ENCODE results near the gene ZNF544. TPM values are rescaled to one million over a fixed set of nuclear protein-coding genes. Genes with fewer than 3 reads are reported as not detected.
"Not testable (repeated sequence)": the region's sequence is repeated elsewhere in the genome, so short reads cannot be mapped to it uniquely, and the experiment has no call there.

Gene ZNF544
- total RNA-seq, 1 experiment from 2014 or later = 64.8 TPM

DNA sequence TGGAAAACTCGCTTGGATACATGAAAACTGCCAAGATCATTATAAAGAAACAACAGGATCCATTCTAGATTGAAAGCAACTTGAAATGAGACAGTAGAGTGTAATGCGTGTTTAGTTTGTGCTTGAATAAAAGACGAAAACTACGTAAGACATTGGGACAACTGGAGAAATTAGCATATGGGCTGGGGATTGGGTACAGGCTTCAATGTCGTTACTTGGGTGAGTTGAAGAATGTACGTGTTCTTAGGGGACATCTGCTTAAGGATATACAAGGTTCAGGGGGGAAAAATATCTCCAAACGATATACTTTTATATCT lies 76.0 kb downstream of the ZNF544 start:
- no peak for DNase-seq (ENCODE audit: low spot score)

DNA sequence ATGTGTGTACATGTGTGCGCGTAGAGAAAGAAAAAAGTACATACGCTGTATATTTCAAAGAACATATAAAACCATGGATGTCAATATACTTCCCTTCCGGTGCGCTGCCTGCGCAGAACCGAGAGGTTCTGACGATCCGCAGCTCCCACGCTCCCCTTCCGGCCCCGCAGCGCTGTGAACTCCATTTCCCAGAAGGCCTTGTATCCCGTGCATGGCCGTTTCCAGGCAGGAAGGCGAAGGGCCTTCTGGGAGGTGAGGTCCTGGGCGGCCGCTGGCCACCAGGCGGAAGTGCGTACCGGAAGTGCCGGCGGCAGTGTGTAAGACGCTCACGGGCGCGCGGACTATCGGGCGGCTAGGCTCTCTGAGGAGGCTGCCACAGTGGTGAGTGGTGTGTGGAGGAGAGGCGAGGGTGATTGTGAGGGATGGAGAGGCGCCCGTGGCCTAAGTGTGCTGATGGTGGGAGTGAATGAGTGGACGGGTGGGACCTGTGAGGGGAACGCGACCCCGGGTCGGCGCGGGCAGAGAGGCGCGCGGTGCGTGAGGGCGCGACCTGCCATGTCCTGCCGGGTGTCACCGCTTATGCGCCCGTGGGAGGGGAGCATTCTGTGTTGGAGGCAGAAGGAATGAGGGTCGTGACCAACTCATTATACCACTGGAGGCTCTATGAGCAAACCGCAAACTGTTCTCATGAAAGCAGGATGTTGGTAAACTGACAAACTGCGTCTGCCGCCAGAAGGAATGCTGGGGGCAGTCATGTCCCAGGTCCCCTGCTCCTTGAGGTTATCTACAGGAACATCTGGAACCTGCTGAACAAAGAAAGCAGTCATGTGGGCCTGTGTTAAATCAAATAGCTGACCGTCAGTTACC lies 76.6 kb downstream of the ZNF544 start, which contains the start of gene ERVK3-1:
ERVK3-1 (plus strand) TSS at position 313 of the 867 bp plus-strand sequence. CDS start 6,792 bp downstream, outside the sequence.
- DNase-seq (ENCODE audit: low spot score) = peak; percentile 99

DNA sequence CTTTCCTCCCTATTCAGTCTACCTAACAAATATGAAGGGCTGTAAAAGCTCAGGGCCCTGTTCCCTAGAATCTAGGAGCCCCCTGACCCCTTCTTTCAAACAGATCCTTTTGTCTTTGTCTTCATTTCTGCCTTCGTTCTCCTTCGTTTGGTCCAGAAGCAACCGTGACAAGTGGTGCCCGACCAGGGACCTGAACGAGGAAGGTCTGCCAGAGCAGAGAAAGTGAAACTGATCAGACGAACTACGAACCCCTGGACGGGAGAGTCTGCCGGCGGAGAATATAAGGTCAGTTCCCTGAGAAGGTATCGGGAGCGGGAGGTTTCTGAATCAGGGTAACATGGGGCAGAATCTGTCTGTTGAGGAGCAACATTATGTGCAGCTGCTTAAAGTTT lies 77.2 kb downstream of the ZNF544 start:
- DNase-seq (ENCODE audit: low spot score) = peak; percentile 41

DNA sequence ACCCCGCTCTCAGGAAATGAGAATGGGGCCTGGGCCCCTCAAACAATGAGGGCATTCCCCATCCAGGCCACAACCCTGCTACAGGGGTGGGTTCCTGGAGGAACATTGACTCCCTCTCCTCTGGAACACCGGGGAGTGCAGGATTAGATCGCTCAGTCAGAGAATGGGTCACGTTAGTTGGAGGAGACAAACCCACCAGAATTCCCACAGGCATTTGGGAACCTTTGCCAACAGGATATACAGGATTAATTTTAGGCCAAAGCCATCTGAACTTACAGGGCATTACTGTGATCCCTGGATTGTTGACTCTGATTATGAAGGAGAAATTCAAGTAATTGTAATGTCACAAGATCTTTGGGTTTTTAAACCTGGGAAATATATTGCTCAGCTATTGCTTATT lies 79.0 kb downstream of the ZNF544 start:
- no peak for DNase-seq (ENCODE audit: low spot score)

DNA sequence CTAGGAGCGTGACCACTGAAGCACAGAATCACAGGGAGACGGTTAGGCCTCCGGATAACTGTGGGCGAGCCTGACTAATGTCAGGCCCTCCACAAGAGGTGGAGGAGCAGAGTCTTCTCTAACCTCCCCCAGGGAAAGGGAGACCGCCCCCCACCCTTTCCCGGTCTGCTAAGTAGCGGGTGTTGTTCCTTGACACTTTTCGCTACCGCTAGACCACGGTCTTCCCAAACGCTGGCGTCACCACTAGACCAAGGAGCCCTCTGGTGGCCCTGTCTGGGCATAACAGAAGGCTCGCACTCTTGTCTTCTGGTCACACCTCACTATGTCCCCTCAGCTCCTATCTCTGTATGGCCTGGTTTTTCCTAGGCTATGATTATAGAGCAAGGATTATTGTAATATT lies 82.0 kb downstream of the ZNF544 start:
- DNase-seq (ENCODE audit: low spot score) = not testable (repeated sequence)

DNA sequence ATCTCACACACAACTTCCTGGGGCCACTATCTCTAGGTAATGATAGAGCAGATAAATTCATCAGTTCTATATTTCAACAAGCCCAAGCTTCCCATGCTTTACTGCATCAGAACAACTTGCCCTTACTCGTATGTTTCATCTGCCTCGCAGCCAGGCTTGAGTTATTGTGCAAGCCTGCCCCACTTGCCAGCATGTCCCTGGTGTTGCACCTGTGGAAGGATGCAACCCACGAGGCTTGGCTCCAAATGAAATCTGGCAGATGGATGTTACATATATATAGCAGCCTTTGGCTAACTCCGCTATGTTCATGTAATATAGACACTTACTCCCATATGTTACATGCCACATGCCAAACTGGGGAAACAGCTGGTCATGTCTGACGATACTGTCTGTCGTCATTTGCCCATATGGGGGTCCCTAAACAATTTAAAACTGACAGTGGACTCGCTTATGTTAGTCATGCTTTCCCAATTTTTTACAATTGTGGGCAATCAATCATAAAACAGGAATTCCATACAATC lies 82.7 kb downstream of the ZNF544 start:
- no peak for DNase-seq (ENCODE audit: low spot score)

Other genes with a start within 250 kb of the ZNF544 start
- not detected in 2 replicates for gene ZNF606, start 226.1 kb upstream of the ZNF544 start, total RNA-seq (2014; rRNA removed; shearing (Covaris generic))
- gene ZSCAN1, start 194.9 kb upstream of the ZNF544 start, total RNA-seq (2014; rRNA removed; shearing (Covaris generic)) = not detected in 2 replicates
- gene ZNF135, start 169.6 kb upstream of the ZNF544 start, total RNA-seq (2014; rRNA removed; shearing (Covaris generic)) = not detected in 2 replicates
- not detected in 2 replicates for gene ZSCAN18, start 130.7 kb upstream of the ZNF544 start, total RNA-seq (2014; rRNA removed; shearing (Covaris generic))
- gene ZNF329, start 78.1 kb upstream of the ZNF544 start, total RNA-seq (2014; rRNA removed; shearing (Covaris generic)) = 2.5 and 4.2 TPM in 2 replicates
- 11.1 and 19.7 TPM in 2 replicates for gene ZNF274, start 45.9 kb upstream of the ZNF544 start, total RNA-seq (2014; rRNA removed; shearing (Covaris generic))
- gene ZNF8, start 50.0 kb downstream of the ZNF544 start, total RNA-seq (2014; rRNA removed; shearing (Covaris generic)) = 6.4 and 8.5 TPM in 2 replicates
- 74.2 and 83.4 TPM in 2 replicates for gene ERVK3-1, start 76.5 kb downstream of the ZNF544 start, total RNA-seq (2014; rRNA removed; shearing (Covaris generic))
- 3.6 and 3.7 TPM in 2 replicates for gene ZSCAN22, start 98.1 kb downstream of the ZNF544 start, total RNA-seq (2014; rRNA removed; shearing (Covaris generic))
- 0.47 TPM in 1 of 2 replicates, not detected in the other for gene A1BG, start 124.6 kb downstream of the ZNF544 start, total RNA-seq (2014; rRNA removed; shearing (Covaris generic))
- gene ZNF497, start 133.8 kb downstream of the ZNF544 start, total RNA-seq (2014; rRNA removed; shearing (Covaris generic)) = 2.0 and 6.0 TPM in 2 replicates
- 8.3 and 10.4 TPM in 2 replicates for gene ZNF837, start 152.1 kb downstream of the ZNF544 start, total RNA-seq (2014; rRNA removed; shearing (Covaris generic))
- 5,822 and 6,132 TPM in 2 replicates for gene RPS5, start 158.4 kb downstream of the ZNF544 start, total RNA-seq (2014; rRNA removed; shearing (Covaris generic))
- 0.58 and 0.99 TPM in 2 replicates for gene RNF225, start 166.7 kb downstream of the ZNF544 start, total RNA-seq (2014; rRNA removed; shearing (Covaris generic))
- gene ZNF584, start 179.7 kb downstream of the ZNF544 start, total RNA-seq (2014; rRNA removed; shearing (Covaris generic)) = 26.6 and 33.1 TPM in 2 replicates
- gene ZNF132, start 211.2 kb downstream of the ZNF544 start, total RNA-seq (2014; rRNA removed; shearing (Covaris generic)) = not detected in 2 replicates
- 10.4 and 20.9 TPM in 2 replicates for gene ZNF324B, start 222.7 kb downstream of the ZNF544 start, total RNA-seq (2014; rRNA removed; shearing (Covaris generic))
- 28.6 and 29.5 TPM in 2 replicates for gene ZNF324, start 238.2 kb downstream of the ZNF544 start, total RNA-seq (2014; rRNA removed; shearing (Covaris generic))
- 19.2 and 22.7 TPM in 2 replicates for gene ZNF446, start 247.4 kb downstream of the ZNF544 start, total RNA-seq (2014; rRNA removed; shearing (Covaris generic))